Heart right ventricle (tissue), 16 donors: ENCODE results near the gene CSMD2. TPM values are rescaled to one million over a fixed set of nuclear protein-coding genes. Genes with fewer than 3 reads are reported as not detected.

Experiments
- ATAC-seq, 8 donors: fragments of 200-7000 bp; cut with Tn5 transposase; one replicate each; pipeline ENCODE4 v1.9.1; 2020; ENCODE audit warnings: mild to moderate bottlenecking in 8 of 8, moderate library complexity in 8 of 8, moderate number of reproducible peaks in 1 of 8
- DNase-seq, 2 donors: peaks; one replicate each; pipeline ENCODE4 v3.0.0-alpha.2; 2020
- H3K27ac ChIP-seq, 10 donors: fragments of 200-600 bp; sonication (generic) in 2 of 10; one replicate each; pipeline versions ENCODE4 v1.5.0 to v1.8.0; 2020 to 2022; ENCODE audit warnings: mild to moderate bottlenecking in 3 of 10
- H3K27me3 ChIP-seq, 7 donors: fragments of 200-600 bp; one replicate each; pipeline ENCODE4 v1.8.0; 2021 to 2022; ENCODE audit warnings: mild to moderate bottlenecking in 2 of 7
- H3K36me3 ChIP-seq, 9 donors: fragments of 200-600 bp; sonication (generic) in 1 of 9; one replicate each; pipeline versions ENCODE4 v1.5.0 to v1.8.0; 2020 to 2022; ENCODE audit warnings: mild to moderate bottlenecking in 2 of 9
- H3K4me1 ChIP-seq, 9 donors: fragments of 200-600 bp; sonication (generic) in 1 of 9; one replicate each; pipeline versions ENCODE4 v1.5.0 to v1.8.0; 2020 to 2022; ENCODE audit warnings: mild to moderate bottlenecking in 4 of 9
- H3K4me3 ChIP-seq, 10 donors: fragments of 200-600 bp; sonication (generic) in 2 of 10; one replicate each; pipeline versions ENCODE4 v1.5.0 to v1.8.0; 2020 to 2022; ENCODE audit warnings: mild to moderate bottlenecking in 7 of 10, moderate library complexity in 2 of 10
- H3K9me3 ChIP-seq, 11 donors: fragments of 200-600 bp in 10 of 11; sonication (generic) in 2 of 11; one replicate each; pipeline versions ENCODE4 v1.5.0 to v1.8.0; 2013 to 2022; ENCODE audit warnings: mild to moderate bottlenecking in 2 of 11, control low read depth in 1 of 11, moderate library complexity in 1 of 11
- CTCF ChIP-seq, 9 donors: fragments of 200-600 bp; sonication (generic) in 2 of 9; IDR thresholded peaks; one replicate each; pipeline versions ENCODE4 v1.5.0 to v1.8.0; 2021 to 2022; ENCODE audit warnings: antibody characterized with exemption in 9 of 9, mild to moderate bottlenecking in 5 of 9, moderate library complexity in 1 of 9
- WGBS, 2 donors: extraction: QIAGEN DNeasy Blood & Tissue Kit; methylation state at CpG; one replicate each; pipeline ENCODE4 v1.1.7; 2013; ENCODE audit warnings: inconsistent platforms in 1 of 2; 5-methylcytosine and 5-hydroxymethylcytosine counted together
- intact Hi-C, 10 donors: fragments of 100-400 bp; cut with DNase I; formaldehyde crosslinking; loops; one replicate each; pipeline versions ENCODE4 v1.11.1 to v1.14.2; 2022
- polyA plus RNA-seq, 2 donors: library from polyadenylated mRNA; stranded (reverse); fragments of 200-250 nt; gene quantifications; one replicate each; pipeline ENCODE4 v1.2.3, GENCODE V29; 2013
- total RNA-seq, 10 donors: library from RNA; stranded (reverse); fragmentation: NEBNext Ultra II Directional in 3 of 10; extraction: Animal tissue kit (Norgen Biotek cat#: 25700) in 3 of 10; gene quantifications; one replicate each; pipeline versions ENCODE4 v1.2.1 to v1.2.4, GENCODE V29; 2021 to 2023
- donor health status: Arrhythmogenic right ventricular cardiomyopathy.
- donor health status: ischemic (EF 13 %, LVEDD 7.1; RV severe dilation, severe dysfunction).
- donor health status: healthy with polysubstance abuse.
- donor health status: DM: no; HTN: yes; CAD: no.
- donor health status: DM: no; HTN: no; CAD: no.
- donor health status: ischemic (EF 25% LVEDD 6.9; RV normal size, moderate dysfunction).
- donor health status: ischemic (EF 25% LVEDD 5.7; RV mildly dilated, moderate dysfunction).
- donor health status: healthy.
- donor health status: DM: yes; HTN: yes; CAD: no.
- donor health status: Ischemic cardiomyopathy.
- donor health status: ischemic (EF 35%, LVEDD 5.7; RV mildly dilated, moderate dysfunction).
- donor health status: nonischemic (EF 11% LVEDD 7.7; RV severe dilation, severe dysfunction).
- donor health status: DM: yes; HTN: yes; CAD: no.
- donor health status: PGD.
- donor health status: ischemic (EF 29% LVEDD 5.4; RV normal size, mild dysfunction).
- donor health status: nonischemic (EF 23%, LVEDD 6.1; RV moderate dilation, normal function).

The CSMD2 gene
- total and polyA plus RNA-seq, 12 donors = 0.04 to 0.97 (median 0.14) TPM; not detected in 1

DNA sequence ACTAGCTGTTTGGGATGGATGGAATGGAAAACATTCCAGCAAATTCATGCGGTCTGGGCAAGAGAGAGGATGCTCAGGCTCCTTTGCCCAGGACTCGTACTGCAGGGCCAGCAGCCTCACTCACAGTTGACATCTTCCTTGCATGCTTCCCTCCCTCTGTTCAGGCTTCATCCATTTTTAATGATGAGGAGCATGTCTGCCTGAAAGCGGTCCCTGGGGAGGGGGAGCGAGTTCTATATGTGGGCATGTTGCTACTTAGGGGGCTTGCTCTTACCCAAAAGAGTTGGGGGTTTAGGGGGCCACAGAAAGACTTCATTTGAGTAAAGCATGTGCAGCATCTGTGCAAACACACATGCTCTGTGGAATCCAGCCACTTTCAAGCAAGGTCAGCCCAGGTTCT lies 203.0 kb downstream of the CSMD2 start:
- Histone ChIP-seq H3K27me3 (peaks cover 0 to 11% (median 0%) of the 10 kb centered on the region in 7 donors), H3K9me3 (no peaks in the 10 kb centered on the region), H3K4me1 (no peaks in the 10 kb centered on the region), H3K36me3 (no peaks in the 10 kb centered on the region), H3K27ac (no peak overlapping the region), H3K4me3 (no peak overlapping the region)
- 77 to 80% methylated on average over 4 of the region's 4 CpGs for WGBS, 2 donors
- TF ChIP-seq CTCF (IDR thresholded peaks at IDR 0.05) = no peak
- DNase-seq (no peak), ATAC-seq (no peak)
- intact Hi-C loops = no loop called here

DNA sequence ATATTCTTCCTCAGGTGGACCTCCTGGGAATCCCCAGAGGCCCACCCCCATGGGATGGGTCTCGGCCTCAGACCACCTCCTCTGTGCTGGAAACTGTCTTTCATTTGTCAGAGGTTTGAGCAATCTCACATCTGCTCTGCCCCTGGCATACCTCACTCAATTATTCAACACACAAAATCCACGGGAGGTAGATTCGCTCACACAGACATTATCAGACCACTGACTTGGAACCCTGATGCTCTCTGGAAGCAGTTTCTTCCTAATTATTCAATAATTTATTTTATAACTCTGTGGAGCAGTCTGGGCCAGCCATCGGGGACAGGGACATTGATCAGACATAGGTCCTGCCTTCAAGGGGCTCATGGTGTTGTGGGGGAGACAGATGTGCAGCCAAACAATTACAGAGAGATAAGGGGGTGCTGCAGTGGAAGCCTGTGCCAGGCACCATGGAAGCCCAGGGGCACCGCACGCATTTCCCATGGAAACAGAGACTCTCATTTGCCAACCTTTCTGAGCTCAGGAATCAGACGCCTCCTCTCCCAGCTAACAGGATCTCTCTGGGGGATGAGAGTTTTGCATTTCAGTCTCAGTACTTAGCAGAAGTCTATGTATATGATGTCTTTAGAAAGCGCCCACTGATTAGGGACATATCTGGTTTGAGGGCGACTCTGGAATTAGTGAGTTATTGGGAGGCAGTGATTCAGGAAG lies 204.7 kb downstream of the CSMD2 start:
- TF ChIP-seq CTCF (IDR thresholded peaks at IDR 0.05) = no peak
- Histone ChIP-seq H3K9me3 (no peaks in the 10 kb centered on the region), H3K4me3 (no peak overlapping the region), H3K36me3 (no peaks in the 10 kb centered on the region), H3K27me3 (peaks cover 0 to 11% (median 0%) of the 10 kb centered on the region in 7 donors), H3K27ac (no peak overlapping the region), H3K4me1 (no peaks in the 10 kb centered on the region)
- ATAC-seq (no peak), DNase-seq (no peak)
- intact Hi-C loops = no loop called here
- WGBS, 2 donors = 79 to 83% methylated on average over 9 of the region's 9 CpGs

DNA sequence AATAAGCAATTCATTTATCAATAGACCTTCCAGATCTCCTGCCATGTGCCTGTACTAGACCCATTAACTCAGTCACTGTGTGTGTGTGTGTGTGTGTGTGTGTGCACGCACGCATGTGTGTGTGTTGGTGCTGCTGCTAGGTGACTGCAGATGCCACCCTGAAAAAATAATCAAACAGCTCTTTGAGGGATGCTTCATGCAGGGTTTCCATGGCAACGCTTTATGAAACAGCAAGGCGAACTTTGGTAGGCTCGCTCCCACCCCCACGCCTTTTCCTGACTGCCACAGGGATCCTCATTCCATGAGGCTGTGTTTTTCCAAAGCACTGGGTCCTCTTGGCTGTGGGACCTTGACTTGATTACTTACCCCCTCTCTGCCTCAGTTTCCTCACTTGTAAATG lies 207.2 kb downstream of the CSMD2 start:
- H3K27ac ChIP-seq = no peak overlapping the region
- H3K9me3 ChIP-seq = no peaks in the 10 kb centered on the region
- TF ChIP-seq CTCF (IDR thresholded peaks at IDR 0.05) = no peak
- intact Hi-C loops = no loop called here
- no peak for DNase-seq
- peaks cover 0 to 3% (median 0%) of the 10 kb centered on the region in 7 donors for H3K27me3 ChIP-seq
- WGBS, 2 donors = 83 to 87% methylated on average over 6 of the region's 6 CpGs
- no peak for ATAC-seq
- no peaks in the 10 kb centered on the region for H3K4me1 ChIP-seq
- no peaks in the 10 kb centered on the region for H3K36me3 ChIP-seq
- H3K4me3 ChIP-seq = no peak overlapping the region

- no peak for TF ChIP-seq CTCF (IDR thresholded peaks at IDR 0.05)
- intact Hi-C loops = no loop called here
- Histone ChIP-seq H3K27ac (no peak overlapping the region), H3K4me3 (no peak overlapping the region), H3K27me3 (peaks cover 0 to 3% (median 0%) of the 10 kb centered on the region in 7 donors), H3K4me1 (no peaks in the 10 kb centered on the region), H3K9me3 (no peaks in the 10 kb centered on the region), H3K36me3 (no peaks in the 10 kb centered on the region)
- no peak for DNase-seq
- WGBS, 2 donors = 71 to 76% methylated on average over 14 of the region's 14 CpGs
- no peak for ATAC-seq
Measured at GRCh38 chr1:33955096-33955495, 209.9 kb downstream of the CSMD2 start.
